H1 (cell line): ENCODE data around the gene SZT2. TPM values are rescaled to one million over a fixed set of nuclear protein-coding genes. Genes with fewer than 3 reads are reported as not detected.

Experiments
- CTCF ChIA-PET: fragments of 300-600 bp; sonication (Branson Sonifier 250); formaldehyde crosslinking; loops from one replicate; lab custom pipeline; 2021; ENCODE audit not compliant: partially characterized antibody; lab: Charles Lee
- POLR2A ChIA-PET: fragments of 300-600 bp; sonication (Branson Sonifier 250); formaldehyde crosslinking; loops from one replicate; lab custom pipeline; 2021; ENCODE audit warnings: inconsistent platforms; ENCODE audit not compliant: partially characterized antibody; lab: Charles Lee
- DNase-seq, 2 experiments: peaks; one replicate each; pipeline versions ENCODE4 v3.0.0 to v3.0.0-alpha.2; 2010 to 2022; ENCODE audit warnings: low spot score in 2 of 2, low read depth in 1 of 2, mixed read lengths in 1 of 2
- FAIRE-seq: peaks from 2 replicates; lab custom pipeline; 2011; peaks lifted over from hg19 to GRCh38; lab: Jason Lieb, UNC
- H2AFZ ChIP-seq: 2 replicates; pipeline ENCODE4 v1.8.1; 2012; ENCODE audit warnings: low read length, inconsistent platforms
- H2AK5ac ChIP-seq: 2 replicates; pipeline ENCODE4 v1.6.1; 2013; ENCODE audit warnings: low read depth, low read length
- H2BK120ac ChIP-seq: replicated peaks from 2 replicates; pipeline ENCODE3; 2013; ENCODE audit warnings: low read depth, low read length, inconsistent platforms
- H2BK12ac ChIP-seq: 2 replicates; pipeline ENCODE4 v1.6.1; 2013; ENCODE audit warnings: low read depth, low read length
- H2BK15ac ChIP-seq: 2 replicates; pipeline ENCODE4 v1.6.1; 2013; ENCODE audit warnings: low read length
- H2BK20ac ChIP-seq: 2 replicates; pipeline ENCODE4 v1.6.1; 2013; ENCODE audit warnings: low read length
- H2BK5ac ChIP-seq: 2 replicates; pipeline ENCODE4 v1.6.1; 2013; ENCODE audit warnings: low read depth, low read length
- H3K14ac ChIP-seq: 2 replicates; pipeline ENCODE4 v1.6.1; 2013; ENCODE audit warnings: inconsistent platforms; ENCODE audit not compliant: insufficient read length
- H3K18ac ChIP-seq: 2 replicates; pipeline ENCODE4 v1.6.1; 2013; ENCODE audit warnings: low read length; ENCODE audit errors: extremely low read depth
- H3K23ac ChIP-seq: 2 replicates; pipeline ENCODE4 v1.6.1; 2013; ENCODE audit warnings: inconsistent platforms; ENCODE audit not compliant: insufficient read length
- H3K23me2 ChIP-seq: 2 replicates; pipeline ENCODE4 v1.6.1; 2013; ENCODE audit warnings: low read depth, low read length
- H3K27ac ChIP-seq: 2 replicates; pipeline ENCODE4 v1.6.1; 2011; ENCODE audit warnings: low read depth, low read length, inconsistent platforms
- H3K27me3 ChIP-seq, 4 experiments: replicated peaks in 1 of 4; 1 replicate in 1 of 4; 2 replicates in 3 of 4; pipeline versions ENCODE4 v1.6.1 to v1.8.1; 2011 to 2013; ENCODE audit warnings: low read length in 3 of 4, mild to moderate bottlenecking in 3 of 4, inconsistent platforms in 2 of 4, mixed read lengths in 2 of 4, moderate library complexity in 1 of 4; ENCODE audit not compliant: control insufficient read depth in 3 of 4, insufficient read depth in 3 of 4; ENCODE audit errors: extremely low read depth in 1 of 4
- H3K36me3 ChIP-seq, 4 experiments: 2 replicates each; pipeline versions ENCODE4 v1.6.1 to v1.8.1; 2011 to 2013; ENCODE audit warnings: mild to moderate bottlenecking in 4 of 4, low read length in 3 of 4, moderate library complexity in 2 of 4, control low read depth in 1 of 4, inconsistent platforms in 1 of 4; ENCODE audit not compliant: insufficient read depth in 4 of 4, control insufficient read depth in 2 of 4
- H3K4ac ChIP-seq: replicated peaks from 2 replicates; pipeline ENCODE3; 2013; ENCODE audit warnings: low read length, low read depth, mixed read lengths, inconsistent platforms; ENCODE audit not compliant: insufficient read length
- H3K4me1 ChIP-seq, 4 experiments: replicated peaks in 1 of 4; 1 replicate in 1 of 4; 2 replicates in 3 of 4; pipeline versions ENCODE4 v1.6.1 to v1.8.1; 2011 to 2013; ENCODE audit warnings: low read length in 3 of 4, inconsistent platforms in 2 of 4, mixed read lengths in 1 of 4; ENCODE audit not compliant: insufficient read depth in 4 of 4, control insufficient read depth in 3 of 4
- H3K4me2 ChIP-seq, 2 experiments: 2 replicates each; pipeline versions ENCODE4 v1.6.1 to v1.8.1; 2011 to 2013; ENCODE audit warnings: low read depth in 2 of 2, low read length in 2 of 2, control low read depth in 1 of 2, inconsistent platforms in 1 of 2, mild to moderate bottlenecking in 1 of 2; ENCODE audit not compliant: insufficient read depth in 1 of 2
- H3K4me3 ChIP-seq, 4 experiments: fragments of 200-600, 300-600 bp in 1 of 4; sonication (generic), shearing (Covaris generic), sonication (Bioruptor Twin) in 1 of 4; 2 replicates each; pipeline versions ENCODE4 v1.5.1 to v1.8.1; 2011 to 2016; ENCODE audit warnings: low read length in 4 of 4, low read depth in 3 of 4, control low read depth in 2 of 4, inconsistent platforms in 2 of 4, mild to moderate bottlenecking in 2 of 4, mixed read lengths in 1 of 4, moderate library complexity in 1 of 4; ENCODE audit not compliant: insufficient read depth in 2 of 4; ENCODE audit errors: extremely low read depth in 1 of 4
- H3K56ac ChIP-seq: replicated peaks from 2 replicates; pipeline ENCODE3; 2013; ENCODE audit warnings: low read depth, mild to moderate bottlenecking, mixed read lengths, low read length, inconsistent platforms; ENCODE audit not compliant: insufficient read length
- H3K79me1 ChIP-seq: 2 replicates; pipeline ENCODE4 v1.6.1; 2013; ENCODE audit warnings: low read depth, low read length, control low read depth
- H3K79me2 ChIP-seq, 2 experiments: 2 replicates each; pipeline versions ENCODE4 v1.6.1 to v1.8.1; 2012 to 2013; ENCODE audit warnings: low read length in 2 of 2, mild to moderate bottlenecking in 2 of 2, inconsistent platforms in 1 of 2; ENCODE audit not compliant: insufficient read depth in 2 of 2, control insufficient read depth in 1 of 2
- H3K9ac ChIP-seq, 4 experiments: replicated peaks in 1 of 4; 1 replicate in 1 of 4; 2 replicates in 3 of 4; pipeline versions ENCODE4 v1.6.1 to v1.8.1; 2011 to 2013; ENCODE audit warnings: low read depth in 3 of 4, low read length in 3 of 4, control low read depth in 2 of 4, mild to moderate bottlenecking in 2 of 4, moderate library complexity in 2 of 4, inconsistent platforms in 1 of 4; ENCODE audit errors: extremely low read depth in 1 of 4
- H3K9me3 ChIP-seq, 2 experiments: 2 replicates each; pipeline versions ENCODE4 v1.6.1 to v1.8.1; 2012 to 2013; ENCODE audit warnings: mild to moderate bottlenecking in 2 of 2, moderate library complexity in 2 of 2, control low read depth in 1 of 2, inconsistent platforms in 1 of 2, low read depth in 1 of 2, low read length in 1 of 2, mixed read lengths in 1 of 2; ENCODE audit not compliant: insufficient read depth in 2 of 2
- H4K20me1 ChIP-seq, 2 experiments: replicated peaks in 1 of 2; 2 replicates each; pipeline versions ENCODE3 to v1.8.1; 2011 to 2013; ENCODE audit warnings: inconsistent platforms in 2 of 2, low read length in 2 of 2, mild to moderate bottlenecking in 1 of 2; ENCODE audit not compliant: insufficient read depth in 2 of 2, control insufficient read depth in 1 of 2
- H4K5ac ChIP-seq: 2 replicates; pipeline ENCODE4 v1.6.1; 2013; ENCODE audit warnings: low read length, low read depth, mixed read lengths, inconsistent platforms; ENCODE audit not compliant: insufficient read length
- H4K8ac ChIP-seq: 2 replicates; pipeline ENCODE4 v1.8.0; 2013; ENCODE audit warnings: mild to moderate bottlenecking, moderate library complexity, low read length, inconsistent platforms; ENCODE audit not compliant: insufficient read depth; ENCODE audit errors: extremely low read depth
- H4K91ac ChIP-seq: replicated peaks from 2 replicates; pipeline ENCODE3; 2013; ENCODE audit warnings: low read length, mixed read lengths, inconsistent platforms; ENCODE audit not compliant: insufficient read length
- CEBPB ChIP-seq: IDR thresholded peaks from 2 replicates; pipeline ENCODE4 v1.6.1; 2012; ENCODE audit warnings: low read depth, low read length
- KDM4A ChIP-seq: IDR thresholded peaks from one replicate; pipeline ENCODE4 v1.7.1; 2012; ENCODE audit warnings: low read depth, mild to moderate bottlenecking, moderate library complexity, low read length, inconsistent platforms; ENCODE audit not compliant: severe bottlenecking
- WGBS, 2 experiments: shearing (Covaris generic) in 1 of 2; methylation state at CpG; one replicate each; pipeline versions ENCODE4 v1.1.6 to v1.1.7; 2013 to 2015; ENCODE audit warnings: low lambda C conversion rate in 2 of 2, mixed read lengths in 2 of 2, inconsistent platforms in 1 of 2, low coverage in 1 of 2, missing lambda C conversion rate in 1 of 2; ENCODE audit not compliant: insufficient replicate concordance in 2 of 2, insufficient coverage in 1 of 2, insufficient read length in 1 of 2; ENCODE audit errors: extremely low coverage in 1 of 2, missing lambda C conversion rate in 1 of 2; 5-methylcytosine and 5-hydroxymethylcytosine counted together
- polyA plus RNA-seq, 7 experiments: library from polyadenylated mRNA; depleted of rRNA in 3 of 7; stranded (reverse) in 5 of 7; unstranded in 2 of 7; fragments of >200 nt in 5 of 7; fragments of 200-250 nt in 2 of 7; gene quantifications; 1 replicate in 5 of 7; 2 replicates in 1 of 7; 4 replicates in 1 of 7; pipeline versions ENCODE4 v1.2.1 to v1.2.3, GENCODE V29; 2011 to 2013; ENCODE audit warnings: missing spikeins in 2 of 7, mixed read lengths in 2 of 7
- total RNA-seq: library from RNA; stranded (reverse); fragmentation: NEBNext Ultra II Directional; extraction: Animal tissue kit (Norgen Biotek cat#: 25700); gene quantifications from 2 replicates; pipeline ENCODE4 v1.2.1, GENCODE V29; 2021

Gene SZT2
- total and polyA plus RNA-seq, 2 of the 8 experiments (the other 6 are each of a cell fraction or from before 2014, with no cell fraction given): 4.7 to 12.9 TPM

DNA sequence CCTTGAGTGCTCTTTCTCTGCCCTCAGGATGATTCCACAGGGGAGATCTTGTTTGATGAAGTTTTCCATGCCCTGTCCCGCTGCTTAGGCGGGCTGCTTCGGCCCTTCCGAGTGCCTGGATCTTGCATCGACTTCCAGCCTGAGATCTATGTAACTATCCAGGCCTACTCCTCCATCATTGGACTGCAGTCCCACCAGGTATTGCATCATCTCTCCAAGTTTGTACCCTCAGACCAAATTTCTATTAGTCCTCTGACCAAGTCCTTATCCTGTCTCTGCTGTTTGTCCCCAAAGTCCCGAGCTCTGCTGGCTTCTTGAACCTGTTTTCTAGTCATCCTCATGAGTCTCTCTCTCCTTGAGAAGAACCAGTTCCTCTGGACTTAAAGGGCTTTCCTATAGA lies 14.7 kb downstream of the SZT2 start:
- peaks cover 0 to 19% (median 4%) of the 10 kb centered on the region in 4 experiments; a peak in 4 of 8 replicates for H3K36me3 ChIP-seq
- no peaks in the 10 kb centered on the region for H4K20me1 ChIP-seq
- FAIRE-seq: no peak

More for the DNA sequence above, 14.7 kb downstream of the SZT2 start:
- Histone ChIP-seq H2AK5ac (no peak overlapping the region), H3K23ac (no peak overlapping the region), H3K27ac (no peak overlapping the region), H4K5ac (no peak overlapping the region), H3K79me1 (no peaks in the 10 kb centered on the region)
- WGBS, 2 experiments: 88% methylated on average over 6 of the region's 6 CpGs; no CpG with 5 or more reads in 1 of the 2 experiments
- TF ChIP-seq KDM4A (no peak), CEBPB (0 out of 2 replicates have a peak, but pooled peaks have one; percentile 4)
- TF ChIP-seq, all 59 proteins: peak for 1
- Histone ChIP-seq H4K91ac (no peak overlapping the region), H3K23me2 (no peaks in the 10 kb centered on the region), H3K4me1 (no peaks in the 10 kb centered on the region), H3K4me2 (no peak overlapping the region), H3K14ac (no peak overlapping the region), H3K27me3 (no peaks in the 10 kb centered on the region), H3K9ac (no peak overlapping the region), H4K8ac (no peak overlapping the region), H2BK5ac (no peak overlapping the region; the same call in 1 of the 2 replicates), H2BK120ac (no peak overlapping the region), H3K4me3 (no peak overlapping the region), H3K18ac (no peak overlapping the region), H2BK15ac (no peak overlapping the region), H3K79me2 (no peaks in the 10 kb centered on the region), H2AFZ (no peak overlapping the region), H3K56ac (no peak overlapping the region), H3K4ac (no peak overlapping the region), H2BK20ac (no peak overlapping the region), H3K9me3 (no peaks in the 10 kb centered on the region), H2BK12ac (no peak overlapping the region)
- DNase-seq: no peak
- POLR2A ChIA-PET: interaction anchor here (1.8 kb wide), 1 partner anchor 11 kb away, joined by 6 read pairs; no protein-coding TSS in a partner anchor
- CTCF ChIA-PET: interaction anchor here (1.3 to 3.0 kb wide), 2 partner anchors 10 to 26 kb away, joined by 3 to 9 read pairs; no protein-coding TSS in a partner anchor
